DND-41 (cell line): ENCODE measurements around the gene BATF2.

Experiments
- ATAC-seq: fragments of 200-7000 bp; cut with Tn5 transposase; 3 replicates; pipeline ENCODE4 v1.9.1; 2021; ENCODE audit warnings: low read depth; ENCODE audit not compliant: insufficient read depth
- DNase-seq: peaks from one replicate; pipeline ENCODE4 v3.0.0-alpha.2; 2020
- H2AFZ ChIP-seq: 2 replicates; pipeline ENCODE4 v1.6.0; 2012; ENCODE audit warnings: low read depth, low read length
- H3K27ac ChIP-seq: 2 replicates; pipeline ENCODE4 v1.5.1; 2012; ENCODE audit warnings: low read length, inconsistent platforms
- H3K27me3 ChIP-seq: fragments of 200-600 bp; sonication (generic); 2 replicates; pipeline ENCODE4 v1.6.0; 2012; ENCODE audit warnings: low read length, mild to moderate bottlenecking, inconsistent platforms; ENCODE audit not compliant: insufficient read depth, poor library complexity
- H3K36me3 ChIP-seq: 2 replicates; pipeline ENCODE4 v1.5.1; 2012; ENCODE audit warnings: low read length, inconsistent platforms; ENCODE audit not compliant: insufficient read depth
- H3K4me1 ChIP-seq: 2 replicates; pipeline ENCODE4 v1.5.1; 2012; ENCODE audit warnings: mild to moderate bottlenecking, low read length; ENCODE audit not compliant: insufficient read depth
- H3K4me2 ChIP-seq: 2 replicates; pipeline ENCODE4 v1.6.0; 2012; ENCODE audit warnings: mild to moderate bottlenecking, moderate library complexity, low read length, inconsistent platforms; ENCODE audit not compliant: insufficient read depth
- H3K4me3 ChIP-seq, 2 experiments: fragments of 200-600 bp in 1 of 2; shearing (Covaris generic) in 1 of 2; 2 replicates each; pipeline ENCODE4 v1.5.1; 2012 to 2016; ENCODE audit warnings: inconsistent platforms in 2 of 2, low read length in 2 of 2, mild to moderate bottlenecking in 2 of 2, low read depth in 1 of 2, moderate library complexity in 1 of 2
- H3K79me2 ChIP-seq: 2 replicates; pipeline ENCODE4 v1.6.0; 2012; ENCODE audit warnings: low read length, inconsistent platforms; ENCODE audit not compliant: insufficient read depth
- H3K9ac ChIP-seq: 2 replicates; pipeline ENCODE4 v1.6.0; 2012; ENCODE audit warnings: low read depth, mild to moderate bottlenecking, inconsistent platforms, low read length, moderate library complexity
- H3K9me3 ChIP-seq: 2 replicates; pipeline ENCODE4 v1.5.1; 2012; ENCODE audit warnings: low read length, moderate library complexity, mild to moderate bottlenecking, inconsistent platforms; ENCODE audit not compliant: insufficient read depth, severe bottlenecking
- H4K20me1 ChIP-seq: 2 replicates; pipeline ENCODE4 v1.6.0; 2012; ENCODE audit warnings: low read length; ENCODE audit not compliant: insufficient read depth
- EZH2 ChIP-seq: IDR thresholded peaks from 3 replicates; pipeline ENCODE4 v1.6.1; 2012; ENCODE audit warnings: borderline replicate concordance, low read depth, mild to moderate bottlenecking, moderate library complexity, low read length, inconsistent platforms; ENCODE audit not compliant: severe bottlenecking
- TF ChIP-seq, protein P1 (sequence below): IDR thresholded peaks from 2 replicates; pipeline ENCODE4 v1.5.1; 2012; ENCODE audit warnings: borderline replicate concordance, low read length, moderate library complexity, mild to moderate bottlenecking; ENCODE audit not compliant: poor library complexity, severe bottlenecking; ENCODE audit errors: extremely low read depth

Gene BATF2

DNA sequence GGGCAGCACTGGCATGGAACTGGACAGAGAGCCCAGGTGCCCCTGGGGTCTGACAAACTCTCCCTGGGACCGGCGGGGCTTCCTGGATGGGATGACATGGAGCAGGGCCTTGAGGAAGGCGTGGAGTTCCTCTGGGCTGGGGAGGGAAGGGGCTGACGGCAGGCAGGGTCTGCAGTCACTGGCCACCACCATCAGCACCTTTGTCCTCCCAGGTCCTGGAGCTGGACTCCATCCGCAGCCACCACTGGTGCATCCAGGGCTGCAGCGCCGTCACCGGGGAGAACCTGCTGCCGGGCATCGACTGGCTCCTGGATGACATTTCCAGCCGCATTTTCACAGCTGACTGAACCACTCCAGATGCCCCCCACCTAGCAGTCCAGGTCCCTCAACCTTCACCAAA is 24.7 kb upstream of the BATF2 start:
- Histone ChIP-seq H3K4me3 (no peak overlapping the region), H3K36me3 (peaks cover 47% of the 10 kb centered on the region)
- TF ChIP-seq, protein P1, sequence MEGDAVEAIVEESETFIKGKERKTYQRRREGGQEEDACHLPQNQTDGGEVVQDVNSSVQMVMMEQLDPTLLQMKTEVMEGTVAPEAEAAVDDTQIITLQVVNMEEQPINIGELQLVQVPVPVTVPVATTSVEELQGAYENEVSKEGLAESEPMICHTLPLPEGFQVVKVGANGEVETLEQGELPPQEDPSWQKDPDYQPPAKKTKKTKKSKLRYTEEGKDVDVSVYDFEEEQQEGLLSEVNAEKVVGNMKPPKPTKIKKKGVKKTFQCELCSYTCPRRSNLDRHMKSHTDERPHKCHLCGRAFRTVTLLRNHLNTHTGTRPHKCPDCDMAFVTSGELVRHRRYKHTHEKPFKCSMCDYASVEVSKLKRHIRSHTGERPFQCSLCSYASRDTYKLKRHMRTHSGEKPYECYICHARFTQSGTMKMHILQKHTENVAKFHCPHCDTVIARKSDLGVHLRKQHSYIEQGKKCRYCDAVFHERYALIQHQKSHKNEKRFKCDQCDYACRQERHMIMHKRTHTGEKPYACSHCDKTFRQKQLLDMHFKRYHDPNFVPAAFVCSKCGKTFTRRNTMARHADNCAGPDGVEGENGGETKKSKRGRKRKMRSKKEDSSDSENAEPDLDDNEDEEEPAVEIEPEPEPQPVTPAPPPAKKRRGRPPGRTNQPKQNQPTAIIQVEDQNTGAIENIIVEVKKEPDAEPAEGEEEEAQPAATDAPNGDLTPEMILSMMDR = no peak
- TF ChIP-seq EZH2 = no peak

DNA sequence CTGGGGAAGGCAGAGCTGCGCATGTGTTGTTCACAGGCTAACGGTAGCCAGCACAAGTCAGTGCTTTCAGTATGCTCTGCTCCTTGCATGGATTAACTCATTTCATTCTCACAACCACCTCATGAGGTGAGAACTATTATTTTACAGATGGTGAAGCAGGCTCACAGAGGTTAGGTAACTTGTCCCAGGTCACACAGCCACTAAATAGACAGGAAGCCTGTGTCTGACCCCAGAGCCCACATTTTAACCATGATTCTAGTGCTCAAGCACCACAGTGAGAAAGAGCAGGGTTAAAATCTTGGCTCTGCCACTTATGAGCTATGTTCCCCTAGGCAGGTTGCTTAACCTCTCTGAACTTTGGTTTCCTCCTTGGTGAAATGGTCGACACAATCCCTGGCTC is 24.2 kb upstream of the BATF2 start:
- no peak for ATAC-seq
- Histone ChIP-seq H3K27me3 (no peaks in the 10 kb centered on the region), H3K9me3 (no peaks in the 10 kb centered on the region), H3K4me1 (peaks cover 9% of the 10 kb centered on the region), H3K79me2 (peaks cover 20% of the 10 kb centered on the region), H3K36me3 (peaks cover 52% of the 10 kb centered on the region), H4K20me1 (peaks cover 20% of the 10 kb centered on the region), H3K4me2 (no peak overlapping the region), H3K27ac (no peak overlapping the region), H2AFZ (no peak overlapping the region), H3K9ac (no peak overlapping the region), H3K4me3 (no peak overlapping the region)
- no peak for DNase-seq
- TF ChIP-seq EZH2 = no peak
- TF ChIP-seq, protein P1 = no peak

More for the DNA sequence above, 24.7 kb upstream of the BATF2 start:
- no peaks in the 10 kb centered on the region for H3K27me3 ChIP-seq
- H3K4me1 ChIP-seq = peaks cover 5% of the 10 kb centered on the region; the same call in 1 of the 2 replicates
- H4K20me1 ChIP-seq = peaks cover 15% of the 10 kb centered on the region
- DNase-seq (no peak), ATAC-seq (no peak)
- H3K9ac ChIP-seq = no peak overlapping the region
- peaks cover 15% of the 10 kb centered on the region for H3K79me2 ChIP-seq
- no peak overlapping the region for H2AFZ ChIP-seq
- no peak overlapping the region for H3K4me2 ChIP-seq
- no peaks in the 10 kb centered on the region for H3K9me3 ChIP-seq
- no peak overlapping the region for H3K27ac ChIP-seq

DNA sequence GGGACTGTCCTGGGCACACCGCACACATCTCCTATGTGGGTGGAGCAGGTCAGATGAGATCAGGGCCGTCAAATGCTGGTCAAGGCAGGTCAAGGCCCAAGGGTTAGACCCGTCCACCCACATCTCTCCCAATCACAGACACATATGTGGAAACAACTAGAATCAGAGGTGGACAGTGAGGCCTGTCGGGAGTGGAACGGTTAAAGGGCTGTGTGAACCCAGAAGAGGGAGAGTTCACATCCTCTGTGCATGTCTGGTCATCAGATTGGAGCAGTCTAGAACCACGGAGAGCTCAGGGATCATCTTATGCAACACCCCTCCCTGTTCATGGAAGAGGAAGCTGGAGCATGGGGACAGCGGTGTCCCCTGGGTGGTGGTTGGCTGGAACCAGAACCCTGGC is 23.1 kb upstream of the BATF2 start:
- peaks cover 21% of the 10 kb centered on the region for H3K4me1 ChIP-seq
- H3K79me2 ChIP-seq = peaks cover 32% of the 10 kb centered on the region
- no peak for ATAC-seq
- no peak for DNase-seq
- no peak overlapping the region for H2AFZ ChIP-seq
- H4K20me1 ChIP-seq = peaks cover 20% of the 10 kb centered on the region
- peaks cover 52% of the 10 kb centered on the region for H3K36me3 ChIP-seq
- H3K4me2 ChIP-seq = no peak overlapping the region
- H3K4me3 ChIP-seq = no peak overlapping the region
- H3K9ac ChIP-seq = no peak overlapping the region
- H3K27me3 ChIP-seq = no peaks in the 10 kb centered on the region
- TF ChIP-seq, protein P1 = no peak
- TF ChIP-seq EZH2 = no peak
- H3K27ac ChIP-seq = no peak overlapping the region
- no peaks in the 10 kb centered on the region for H3K9me3 ChIP-seq

DNA sequence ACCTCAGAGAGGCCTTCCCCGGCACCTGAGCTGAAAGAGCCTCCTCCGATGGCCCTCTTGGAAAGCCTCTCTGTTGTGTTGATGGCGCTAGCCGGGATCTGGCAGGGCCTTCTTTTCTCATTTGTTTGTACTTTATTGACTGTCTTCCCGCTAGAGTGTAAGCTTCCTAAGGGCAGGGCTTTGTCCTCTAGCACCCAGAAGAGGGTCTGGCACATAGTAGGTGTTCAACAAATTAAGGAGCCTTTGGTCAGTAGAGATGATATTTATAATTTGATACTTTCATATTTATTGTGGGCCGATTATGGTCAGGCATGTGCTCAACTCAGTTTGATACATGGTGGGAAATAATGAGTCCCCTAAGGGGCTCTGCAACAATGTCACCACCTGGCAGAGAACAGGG is 21.2 kb upstream of the BATF2 start:
- Histone ChIP-seq H4K20me1 (peaks cover 20% of the 10 kb centered on the region), H3K4me2 (no peak overlapping the region), H3K79me2 (peaks cover 38% of the 10 kb centered on the region), H3K9ac (no peak overlapping the region), H3K4me3 (no peak overlapping the region), H3K9me3 (no peaks in the 10 kb centered on the region), H3K27ac (no peak overlapping the region), H2AFZ (no peak overlapping the region), H3K27me3 (no peaks in the 10 kb centered on the region), H3K36me3 (peaks cover 52% of the 10 kb centered on the region), H3K4me1 (peaks cover 28% of the 10 kb centered on the region)
- ATAC-seq = no peak
- TF ChIP-seq, protein P1 = no peak
- TF ChIP-seq EZH2 = no peak
- no peak for DNase-seq
